ENCODE data around the gene ATF4. TPM values are rescaled to one million over a fixed set of nuclear protein-coding genes. Genes with fewer than 3 reads are reported as not detected.

The ATF4 gene
- total and polyA plus RNA-seq, 2 of the 13 experiments (the other 11 are each of a cell fraction or from before 2014, with no cell fraction given): 486 to 1,297 TPM

DNA sequence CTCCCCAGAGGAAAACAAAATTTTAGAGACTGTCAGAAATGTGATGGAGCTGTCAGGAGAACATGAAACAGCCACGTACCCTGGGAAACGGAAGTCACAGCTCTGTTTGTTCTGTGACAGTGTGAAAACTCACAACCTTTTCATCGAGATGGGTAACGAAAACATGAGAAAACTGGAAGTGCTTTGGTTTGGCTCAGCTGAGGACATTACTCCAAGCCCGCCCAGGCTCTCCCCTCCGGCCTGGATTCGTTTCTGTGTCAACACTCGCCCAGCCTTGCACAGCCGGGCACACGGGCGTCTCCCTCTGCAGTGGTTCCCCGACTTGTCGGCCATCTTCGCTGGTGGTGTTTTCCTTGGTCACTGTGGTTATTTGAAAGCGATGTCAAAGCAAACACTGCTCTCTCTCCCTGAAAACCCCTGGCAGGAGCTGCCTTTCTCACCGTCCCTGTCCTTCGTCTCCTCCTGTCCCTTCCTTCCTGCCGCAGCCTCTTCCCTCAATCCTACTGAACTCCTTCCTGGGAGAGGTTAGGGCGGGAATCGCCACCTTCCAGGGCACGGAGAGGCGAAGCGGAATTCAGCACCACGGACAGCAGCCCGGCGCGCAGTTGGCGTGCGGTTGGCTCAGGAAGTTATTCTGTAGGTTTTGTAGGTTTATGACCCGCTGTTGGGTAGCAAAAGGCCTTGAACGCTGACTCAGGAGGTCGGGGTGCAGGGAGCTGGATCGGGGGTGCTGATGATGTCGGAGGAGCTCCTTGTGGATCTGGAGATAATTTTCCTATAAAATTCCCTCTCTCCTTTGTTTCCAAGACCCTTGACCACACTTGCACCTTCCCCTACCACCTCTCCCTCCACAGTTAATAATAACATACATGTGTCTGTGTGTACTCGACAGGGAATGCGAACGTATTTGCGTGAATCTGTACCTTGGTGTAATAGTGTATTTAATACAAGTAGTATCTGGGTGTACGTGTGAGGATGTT, 25.3 kb downstream of the ATF4 start (continued):
- TF ChIP-seq ZNF556 (CRISPR knock-in tag; IDR thresholded peaks at IDR 0.05; ENCODE audit: borderline replicate concordance) (peak; percentile 67; the same call in 1 of the 2 replicates), NFYC (CRISPR knock-in tag; IDR thresholded peaks at IDR 0.05) (peak; percentile 47; the same call in 1 of the 2 replicates), MEF2D (CRISPR knock-in tag; IDR thresholded peaks at IDR 0.05) (peak; percentile 69; the same call in 1 of the 2 replicates), XRCC5 (optimal IDR thresholded peaks at IDR 0.05; ENCODE audit: low read length) (peak; percentile 72), HDAC1 (CRISPR knock-in tag; IDR thresholded peaks at IDR 0.05) (no peak), MAFK (conservative IDR thresholded peaks at IDR 0.05 in 1 of 2, IDR thresholded peaks at IDR 0.05 in 1 of 2; ENCODE audit: low read length in 2 of 2) (no peak), ZNF292 (CRISPR knock-in tag; IDR thresholded peaks at IDR 0.05; ENCODE audit: borderline replicate concordance, low read depth) (no peak), ZNF17 (CRISPR knock-in tag; IDR thresholded peaks at IDR 0.05) (no peak), SP5 (CRISPR knock-in tag; IDR thresholded peaks at IDR 0.05; ENCODE audit: borderline replicate concordance, low read depth) (0 out of 2 replicates have a peak, but pooled peaks have one; percentile 14), MATR3 (CRISPR knock-in tag; IDR thresholded peaks at IDR 0.05) (no peak), HDAC6 (IDR thresholded peaks at IDR 0.05; ENCODE audit: low read depth, low read length) (no peak), ZNF709 (CRISPR knock-in tag; IDR thresholded peaks at IDR 0.05) (peak; percentile 70; the same call in 1 of the 2 replicates), ZNF557 (CRISPR knock-in tag; IDR thresholded peaks at IDR 0.05) (peak; percentile 98), ATM (IDR thresholded peaks at IDR 0.05; ENCODE audit: borderline replicate concordance) (no peak), TBP (CRISPR knock-in tag; IDR thresholded peaks at IDR 0.05) (no peak), SMAD9 (CRISPR knock-in tag; IDR thresholded peaks at IDR 0.05) (0 out of 2 replicates have a peak, but pooled peaks have one; percentile 70), HHEX (CRISPR knock-in tag; IDR thresholded peaks at IDR 0.05) (0 out of 2 replicates have a peak, but pooled peaks have one; percentile 22), HMG20B (CRISPR knock-in tag; conservative IDR thresholded peaks at IDR 0.05) (peak; percentile 75), DMAP1 (CRISPR knock-in tag; IDR thresholded peaks at IDR 0.05) (no peak), HOXA9 (CRISPR knock-in tag; IDR thresholded peaks at IDR 0.05; ENCODE audit: borderline replicate concordance) (peak; percentile 85; the same call in 1 of the 2 replicates)
- TF ChIP-seq, protein P1, sequence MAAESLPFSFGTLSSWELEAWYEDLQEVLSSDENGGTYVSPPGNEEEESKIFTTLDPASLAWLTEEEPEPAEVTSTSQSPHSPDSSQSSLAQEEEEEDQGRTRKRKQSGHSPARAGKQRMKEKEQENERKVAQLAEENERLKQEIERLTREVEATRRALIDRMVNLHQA (CRISPR knock-in tag; IDR thresholded peaks at IDR 0.05): no peak
- TF ChIP-seq, protein P2, sequence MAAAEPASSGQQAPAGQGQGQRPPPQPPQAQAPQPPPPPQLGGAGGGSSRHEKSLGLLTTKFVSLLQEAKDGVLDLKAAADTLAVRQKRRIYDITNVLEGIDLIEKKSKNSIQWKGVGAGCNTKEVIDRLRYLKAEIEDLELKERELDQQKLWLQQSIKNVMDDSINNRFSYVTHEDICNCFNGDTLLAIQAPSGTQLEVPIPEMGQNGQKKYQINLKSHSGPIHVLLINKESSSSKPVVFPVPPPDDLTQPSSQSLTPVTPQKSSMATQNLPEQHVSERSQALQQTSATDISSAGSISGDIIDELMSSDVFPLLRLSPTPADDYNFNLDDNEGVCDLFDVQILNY (CRISPR knock-in tag; conservative IDR thresholded peaks at IDR 0.05): peak; percentile 83
- TF ChIP-seq, protein P3, sequence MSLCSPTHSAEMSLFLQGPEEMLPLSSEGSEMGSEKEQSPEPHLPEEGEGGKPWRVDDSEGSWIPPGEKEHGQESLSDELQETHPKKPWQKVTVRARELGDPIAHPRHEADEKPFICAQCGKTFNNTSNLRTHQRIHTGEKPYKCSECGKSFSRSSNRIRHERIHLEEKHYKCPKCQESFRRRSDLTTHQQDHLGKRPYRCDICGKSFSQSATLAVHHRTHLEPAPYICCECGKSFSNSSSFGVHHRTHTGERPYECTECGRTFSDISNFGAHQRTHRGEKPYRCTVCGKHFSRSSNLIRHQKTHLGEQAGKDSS (CRISPR knock-in tag; IDR thresholded peaks at IDR 0.05; ENCODE audit: borderline replicate concordance, low read depth): 0 out of 2 replicates have a peak, but pooled peaks have one; percentile 29
- TF ChIP-seq, protein P4, sequence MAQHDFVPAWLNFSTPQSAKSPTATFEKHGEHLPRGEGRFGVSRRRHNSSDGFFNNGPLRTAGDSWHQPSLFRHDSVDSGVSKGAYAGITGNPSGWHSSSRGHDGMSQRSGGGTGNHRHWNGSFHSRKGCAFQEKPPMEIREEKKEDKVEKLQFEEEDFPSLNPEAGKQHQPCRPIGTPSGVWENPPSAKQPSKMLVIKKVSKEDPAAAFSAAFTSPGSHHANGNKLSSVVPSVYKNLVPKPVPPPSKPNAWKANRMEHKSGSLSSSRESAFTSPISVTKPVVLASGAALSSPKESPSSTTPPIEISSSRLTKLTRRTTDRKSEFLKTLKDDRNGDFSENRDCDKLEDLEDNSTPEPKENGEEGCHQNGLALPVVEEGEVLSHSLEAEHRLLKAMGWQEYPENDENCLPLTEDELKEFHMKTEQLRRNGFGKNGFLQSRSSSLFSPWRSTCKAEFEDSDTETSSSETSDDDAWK (CRISPR knock-in tag; IDR thresholded peaks at IDR 0.05): no peak

Measured in HepG2 (cell line).